HG03565 (cell line): ENCODE data around the gene ARHGDIA.

Experiments used
- ATAC-seq: cut with Tn5 transposase; IDR thresholded peaks from one replicate; pipeline ENCODE4 v1.9.1; 2021; ENCODE audit warnings: mild to moderate bottlenecking, moderate library complexity; ENCODE audit not compliant: unreplicated experiment

ARHGDIA gene

DNA sequence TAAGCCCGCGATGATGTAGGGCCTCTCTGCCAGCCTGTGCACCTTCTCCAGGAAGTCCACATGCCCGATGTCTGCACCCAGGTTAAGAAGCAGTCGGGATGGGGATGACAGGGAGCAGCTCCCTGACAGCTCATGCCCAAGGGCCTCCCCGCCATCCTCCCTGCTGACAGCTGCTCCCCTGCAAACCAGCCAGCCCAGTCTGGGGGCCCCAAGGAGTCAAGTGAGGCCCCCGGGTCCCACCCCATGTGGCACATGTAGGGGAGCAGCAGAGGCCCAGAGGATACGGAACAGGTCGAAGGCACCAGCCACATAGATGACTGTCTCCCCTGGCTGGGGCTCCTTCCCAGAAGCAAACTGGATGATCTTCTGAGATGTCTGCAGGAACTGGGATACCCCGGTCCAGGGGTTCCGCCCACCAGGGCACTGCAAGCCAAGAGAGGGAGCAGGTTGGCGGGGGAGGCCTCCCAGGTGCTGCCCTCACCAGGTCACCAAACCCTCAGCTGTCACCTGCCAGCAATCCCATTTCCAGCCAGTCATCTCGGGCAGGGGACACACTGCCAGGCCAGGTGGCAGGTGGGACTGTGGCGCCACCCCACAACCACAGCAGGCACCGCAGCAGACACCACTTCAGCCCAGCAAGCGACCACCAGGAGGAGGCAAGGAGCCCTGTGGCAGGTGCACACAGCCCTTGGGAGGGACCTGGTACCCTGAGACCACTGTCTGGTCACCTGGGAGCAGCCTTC is 35.5 kb upstream of the ARHGDIA start:
- ATAC-seq = no peak

- ATAC-seq = no peak
Observed at GRCh38 chr17:81905993-81906392, 34.9 kb upstream of the ARHGDIA start.

DNA sequence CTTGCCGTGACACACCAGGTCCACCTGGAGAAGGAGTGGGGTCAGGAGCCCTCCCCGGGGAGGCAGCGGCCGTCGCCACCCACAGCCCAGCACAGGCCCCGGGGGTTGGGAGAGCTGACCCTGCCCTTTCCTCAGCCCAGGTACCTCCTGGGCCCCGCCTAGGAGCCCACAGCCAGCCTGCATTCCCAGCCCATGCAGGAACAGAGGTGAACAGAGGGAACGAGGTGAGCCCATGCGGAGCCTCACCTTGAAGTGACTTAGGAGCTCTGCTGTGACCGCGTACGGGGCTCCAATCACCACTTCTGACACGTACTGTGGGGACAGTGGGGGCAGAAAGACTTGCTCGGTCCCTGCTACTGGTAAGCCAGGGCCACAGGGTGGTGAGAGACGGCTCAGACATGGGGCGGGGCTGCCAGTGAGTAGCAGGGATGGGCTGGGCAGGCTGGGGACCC is 34.3 kb upstream of the ARHGDIA start:
- no peak for ATAC-seq

GRCh38 chr17:81904600-81905423 is 33.7 kb upstream of the ARHGDIA start:
- no peak for ATAC-seq

DNA sequence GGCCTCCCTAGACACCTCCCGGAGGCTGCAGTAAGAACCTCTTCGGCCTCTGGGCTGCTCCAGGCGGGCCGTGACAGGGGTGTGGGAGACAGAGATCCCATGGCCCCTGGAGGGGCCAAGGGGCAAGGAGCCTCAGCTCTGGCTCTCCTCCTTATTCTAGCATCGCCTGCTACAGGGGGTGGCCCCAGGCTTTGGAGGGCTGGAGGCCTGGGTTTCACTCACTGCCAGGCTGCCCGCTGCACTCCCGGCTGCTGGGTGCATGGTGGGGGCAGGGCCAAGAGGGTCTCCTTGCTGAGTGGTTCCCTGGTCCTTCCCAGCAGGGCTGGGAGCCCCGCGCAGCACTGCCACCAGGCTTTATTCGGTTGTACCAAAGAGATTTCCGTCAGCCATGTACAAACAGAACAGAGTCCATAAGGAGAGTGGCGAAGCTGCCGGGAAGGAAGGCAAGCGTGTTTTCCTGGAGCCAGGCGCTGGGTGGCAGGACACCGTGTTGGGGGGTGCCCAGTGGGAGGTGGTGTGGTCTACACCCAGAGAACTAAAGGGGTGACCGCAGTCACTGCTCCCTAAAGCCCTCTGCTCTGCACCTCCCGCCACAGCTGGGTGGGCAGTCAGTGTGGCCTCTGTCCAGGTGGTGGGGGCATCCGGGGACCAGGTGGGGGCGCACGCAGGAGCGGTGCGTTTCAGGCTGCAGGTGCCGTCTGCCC is 32.9 kb upstream of the ARHGDIA start:
- ATAC-seq = no peak

DNA sequence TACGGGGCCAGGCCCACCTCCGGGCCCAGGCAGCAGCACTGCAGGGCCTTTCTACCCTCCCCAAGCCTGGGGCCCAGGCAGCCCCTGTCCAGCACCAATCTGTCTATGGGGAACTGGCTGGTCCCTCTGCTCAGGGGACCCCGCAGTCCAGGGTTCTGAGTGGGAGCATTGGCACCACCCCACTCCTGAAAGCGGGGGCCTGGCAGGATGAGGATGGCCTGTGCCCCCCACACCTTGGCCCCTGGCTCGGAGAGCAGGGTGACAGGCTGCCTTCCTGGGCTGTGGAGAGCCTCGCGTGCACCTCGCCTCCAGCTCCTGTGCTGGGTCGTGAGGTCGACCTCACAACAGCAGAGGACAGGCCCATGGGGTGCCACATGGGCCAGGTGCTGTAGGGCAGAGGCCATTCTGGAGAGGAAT is 32.3 kb upstream of the ARHGDIA start:
- no peak for ATAC-seq

DNA sequence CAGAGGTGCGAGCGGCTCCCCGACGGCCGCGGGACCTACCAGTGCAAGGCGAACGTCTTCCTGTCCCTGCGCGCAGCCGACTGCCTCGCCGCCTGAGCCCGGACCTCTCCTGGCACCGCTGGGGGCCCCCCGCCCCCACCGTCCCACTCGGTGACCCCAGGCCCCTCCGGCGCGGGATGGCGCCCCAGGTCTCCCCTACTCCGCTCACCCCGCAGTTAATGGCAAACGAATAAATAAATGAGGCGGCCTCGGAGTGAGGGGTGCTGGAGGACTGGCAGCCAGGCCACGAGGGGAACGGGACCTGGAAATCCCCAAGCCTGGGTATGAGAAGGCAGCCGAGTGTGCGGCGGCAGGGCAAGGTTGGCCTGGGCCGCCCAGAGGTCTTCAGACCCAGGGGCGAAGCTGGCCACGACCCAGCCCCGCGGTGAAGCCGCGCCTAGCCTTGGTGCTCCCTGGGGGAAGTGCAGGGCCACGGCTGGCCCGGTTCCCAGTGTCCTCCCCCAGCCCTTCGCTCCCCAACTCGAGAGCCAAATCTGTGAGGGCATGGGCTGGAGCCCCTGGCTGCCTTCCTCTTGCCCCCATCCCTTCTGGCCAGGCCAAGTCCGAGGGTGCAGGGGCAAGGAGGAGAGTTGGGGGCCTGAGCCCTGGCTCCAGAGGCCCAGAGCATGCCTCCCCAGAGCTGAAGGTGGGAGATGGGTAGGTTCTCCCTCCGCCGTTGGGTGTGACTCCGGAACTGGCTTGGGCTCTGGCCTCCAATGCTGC is 31.7 kb upstream of the ARHGDIA start:
- no peak for ATAC-seq

- no peak for ATAC-seq
Observed at GRCh38 chr17:81902023-81902652, 31.0 kb upstream of the ARHGDIA start, which contains the start of gene NPB. TSS of gene NPB (plus strand) at chr17:81902238. CDS start at chr17:81902278, 40 bp downstream.

DNA sequence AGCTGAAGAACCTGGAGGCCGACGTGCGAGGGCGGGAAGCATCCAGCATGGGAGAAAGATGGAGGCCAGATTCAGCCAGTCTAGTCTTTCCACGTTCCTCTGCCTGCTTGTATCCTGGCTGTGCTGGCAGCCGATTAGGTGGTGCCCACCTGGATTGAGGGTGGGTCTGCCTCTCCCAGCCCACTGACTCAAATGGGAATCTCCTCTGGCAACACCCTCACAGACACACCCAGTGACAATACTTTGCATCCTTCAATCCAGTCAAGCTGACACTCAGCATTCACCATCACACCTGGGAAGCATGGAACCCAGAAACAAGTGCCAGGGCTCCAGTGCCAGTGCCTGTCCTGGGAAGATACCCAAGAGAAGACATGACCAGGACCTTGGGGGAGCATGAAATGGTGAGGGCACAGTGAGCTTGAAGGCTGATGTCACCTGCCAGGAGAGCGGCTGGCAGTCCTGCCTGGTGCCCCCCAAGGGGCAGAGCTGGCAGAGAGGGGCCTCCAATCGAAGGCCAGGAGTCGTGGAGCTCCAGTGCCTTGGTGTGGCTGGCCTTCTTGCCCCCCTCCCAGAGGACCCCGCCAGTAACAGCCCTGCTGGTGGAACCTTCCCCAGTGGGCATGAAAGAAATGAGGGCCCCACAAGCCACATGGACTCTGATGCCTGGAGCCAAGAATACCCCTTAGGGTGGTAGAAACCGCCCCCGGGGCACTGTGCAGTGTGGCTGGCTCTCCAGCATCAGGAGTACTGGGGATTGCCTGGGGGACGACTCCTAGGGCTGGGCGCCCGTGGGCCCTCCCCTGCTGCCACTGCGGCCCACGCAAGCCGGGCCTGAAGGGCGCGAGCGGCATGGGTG is 30.3 kb upstream of the ARHGDIA start:
- ATAC-seq = no peak

DNA sequence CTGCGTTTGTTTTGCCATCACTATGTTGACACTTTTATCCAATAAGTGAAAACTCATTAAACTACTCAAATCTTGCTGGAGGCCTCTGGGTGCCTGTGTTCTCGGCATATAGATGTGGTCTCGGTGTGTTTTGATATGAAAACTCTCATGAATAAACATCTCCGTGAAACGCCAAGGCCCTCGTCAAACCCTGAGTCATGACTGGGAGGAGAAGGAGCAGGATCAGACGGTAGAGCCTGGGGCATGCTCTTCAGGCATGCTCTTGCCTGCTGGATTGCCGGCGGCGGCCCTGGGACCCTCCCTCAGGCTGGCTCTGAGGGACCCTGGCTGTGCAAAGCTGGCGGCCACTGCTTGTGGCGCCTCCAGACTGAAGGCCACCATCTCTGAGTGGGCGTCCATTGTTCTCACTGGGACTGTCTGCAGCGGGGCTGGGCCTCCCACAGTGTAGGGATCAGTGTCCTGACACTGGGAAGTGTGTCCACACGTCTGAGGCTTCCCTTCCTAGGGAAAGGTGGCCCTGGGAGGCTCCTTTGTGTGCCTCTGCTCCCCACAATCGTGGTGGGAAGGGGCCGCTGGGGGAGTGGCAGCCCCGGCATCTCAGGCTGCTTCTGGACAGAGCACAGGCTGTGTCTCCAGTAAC is 29.2 kb upstream of the ARHGDIA start:
- ATAC-seq = no peak

- ATAC-seq = no peak
Observed at GRCh38 chr17:81899514-81900166, 28.5 kb upstream of the ARHGDIA start.

DNA sequence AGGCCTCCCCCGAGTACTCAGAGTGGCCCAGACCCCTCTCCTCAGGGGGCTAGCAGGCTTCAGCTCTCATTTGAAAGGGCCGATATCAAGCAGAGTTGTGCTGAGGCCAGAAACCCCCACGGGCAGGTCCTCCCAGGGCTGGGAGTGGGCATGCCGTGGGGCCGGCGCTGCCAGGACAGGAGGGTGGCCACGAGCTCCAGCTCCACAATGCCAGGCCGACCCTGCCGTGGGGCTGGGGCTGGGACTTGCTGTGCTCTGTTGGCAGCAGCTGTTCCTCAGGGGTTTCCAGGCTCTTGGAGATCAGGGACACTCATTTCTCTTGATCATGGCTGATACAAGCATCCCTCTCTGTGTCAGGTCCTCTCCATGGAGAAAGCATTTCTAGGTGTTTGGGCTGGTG is 27.7 kb upstream of the ARHGDIA start:
- no peak for ATAC-seq

DNA sequence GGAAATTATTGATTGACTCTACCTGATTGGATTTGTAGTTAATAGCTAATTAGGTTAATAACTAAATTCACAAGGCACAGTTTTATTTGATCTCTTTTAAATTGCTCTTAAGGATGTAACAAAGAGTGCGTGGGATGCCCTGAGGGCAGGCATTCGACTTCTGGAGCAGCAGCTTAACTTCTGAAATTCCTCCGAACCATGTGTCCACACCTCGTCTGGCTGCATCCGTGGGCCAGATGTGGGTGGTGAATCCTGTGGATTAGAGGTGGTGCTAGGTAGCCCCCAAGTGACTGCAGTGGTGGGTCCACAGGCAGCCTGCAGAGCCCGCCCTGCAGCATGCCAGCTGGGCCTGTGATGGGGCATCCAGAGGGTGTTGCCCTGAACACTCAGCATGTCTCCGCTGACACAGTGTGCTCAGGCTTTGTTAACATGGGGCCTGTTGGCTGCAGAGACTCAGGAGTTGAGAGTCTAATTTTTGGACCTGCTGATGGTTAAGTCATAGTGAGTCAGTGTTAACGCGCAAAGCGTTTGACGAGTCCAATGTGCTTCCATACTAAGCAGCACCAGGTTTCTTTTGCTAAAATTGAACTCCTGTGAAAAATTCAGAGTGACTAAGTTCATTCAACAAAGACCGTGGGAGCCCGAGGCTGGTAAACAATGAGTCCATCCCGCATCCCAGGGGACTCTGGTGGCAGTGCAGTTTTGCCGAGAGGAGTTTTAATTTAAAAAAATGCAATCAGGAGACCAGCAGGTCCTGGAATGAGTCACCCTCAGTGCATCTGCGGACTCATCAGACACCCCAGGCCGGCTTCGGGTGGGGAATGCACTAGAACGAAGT is 27.1 kb upstream of the ARHGDIA start:
- ATAC-seq = no peak

DNA sequence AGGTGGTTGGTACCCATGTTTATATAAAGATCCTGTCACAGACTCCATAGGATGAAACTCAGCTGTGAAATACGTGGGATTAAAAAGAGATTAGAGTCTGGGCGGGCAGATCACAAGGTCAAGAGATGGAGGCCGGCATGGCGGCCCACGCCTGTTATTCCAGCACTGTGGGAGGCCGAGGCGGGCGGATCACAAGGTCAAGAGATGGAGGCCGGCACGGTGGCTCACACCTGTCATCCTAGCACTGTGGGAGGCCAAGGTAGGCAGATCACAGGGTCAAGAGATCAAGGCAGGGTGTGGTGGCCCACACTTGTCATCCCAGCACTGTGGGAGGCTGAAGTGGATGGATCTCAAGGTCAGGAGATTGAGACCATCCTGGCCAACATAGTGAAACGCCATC is 24.3 kb upstream of the ARHGDIA start:
- ATAC-seq = no peak

DNA sequence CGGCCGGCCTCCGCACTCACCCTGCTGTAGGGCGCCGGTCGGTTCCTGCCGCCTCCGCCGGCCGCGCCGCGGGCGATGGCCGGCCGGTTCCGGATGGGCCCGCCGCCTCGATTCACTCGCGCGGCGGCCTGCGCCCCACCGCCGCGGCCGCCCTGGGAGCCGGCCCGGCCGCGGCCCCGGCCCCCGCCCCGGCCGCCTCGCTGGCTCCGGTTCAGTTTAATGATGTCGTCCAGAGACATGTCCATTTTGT is 20.1 kb upstream of the ARHGDIA start:
- ATAC-seq = no peak

DNA sequence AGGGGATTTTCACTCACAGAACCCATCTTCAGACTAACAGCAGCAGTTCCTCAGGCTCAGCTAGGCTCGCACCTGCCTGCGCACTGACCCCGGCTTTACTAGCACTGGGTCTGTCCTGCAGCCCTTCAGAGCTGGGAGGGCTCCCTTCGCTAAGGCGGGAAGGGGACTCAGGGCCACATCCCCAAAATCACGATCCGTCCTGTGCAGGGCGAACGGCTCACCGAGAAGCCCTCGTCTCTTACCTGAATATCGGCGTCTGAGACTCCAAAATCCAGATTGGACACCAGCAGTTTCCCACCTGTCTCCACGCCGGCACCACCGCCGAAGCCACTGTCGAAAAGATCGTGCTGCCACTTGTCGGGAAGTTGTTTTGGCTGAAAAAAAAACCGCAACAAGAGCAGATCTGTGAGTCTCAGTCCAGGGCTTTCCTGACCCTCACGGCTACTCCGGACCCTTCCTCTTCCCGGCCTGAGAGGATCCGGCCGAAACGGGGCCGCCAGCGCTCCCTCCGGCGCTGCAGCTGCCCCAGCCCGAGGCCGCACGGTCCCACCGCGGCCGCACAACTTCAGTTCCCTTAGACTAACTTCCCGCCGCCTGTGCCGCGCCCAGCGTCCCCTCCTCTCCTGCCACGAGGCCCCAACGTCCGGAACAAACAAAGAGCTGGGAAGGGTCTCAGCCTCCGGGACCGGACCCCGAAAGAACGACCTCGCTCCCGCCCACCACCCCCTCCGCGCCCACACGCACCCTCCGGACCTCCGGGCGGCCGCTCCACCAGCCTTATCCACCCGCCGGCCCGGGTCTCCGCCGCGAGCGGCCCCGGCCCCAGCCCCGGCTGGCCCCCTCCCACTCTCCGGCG is 19.5 kb upstream of the ARHGDIA start:
- ATAC-seq = no peak

GRCh38 chr17:81889602-81890001 is 18.5 kb upstream of the ARHGDIA start:
- ATAC-seq = no peak
